Right ventricle myocardium superior (tissue), 1 donor: ENCODE data around the gene CTSH. TPM values are rescaled to one million over a fixed set of nuclear protein-coding genes. Genes with fewer than 3 reads are reported as not detected.

Source experiments
- ATAC-seq: fragments of 200-7000 bp; cut with Tn5 transposase; one replicate; pipeline ENCODE4 v1.9.1; 2020; ENCODE audit warnings: mild to moderate bottlenecking; ENCODE audit not compliant: poor library complexity
- DNase-seq: peaks from one replicate; pipeline ENCODE4 v3.0.0-alpha.2; 2020
- intact Hi-C: fragments of 100-400 bp; cut with DNase I; formaldehyde crosslinking; loops from one replicate; pipeline ENCODE4 v1.11.2; 2022
- total RNA-seq: library from RNA; stranded (reverse); fragmentation: NEBNext Ultra II Directional; extraction: Animal tissue kit (Norgen Biotek cat#: 25700); gene quantifications from one replicate; pipeline ENCODE4 v1.2.1, GENCODE V29; 2021
- donor health status: DM: no; HTN: yes; CAD: no; lungs with severe emphysema.

Gene CTSH
- total RNA-seq, 1 donor from 2014 or later = 68.4 TPM

DNA sequence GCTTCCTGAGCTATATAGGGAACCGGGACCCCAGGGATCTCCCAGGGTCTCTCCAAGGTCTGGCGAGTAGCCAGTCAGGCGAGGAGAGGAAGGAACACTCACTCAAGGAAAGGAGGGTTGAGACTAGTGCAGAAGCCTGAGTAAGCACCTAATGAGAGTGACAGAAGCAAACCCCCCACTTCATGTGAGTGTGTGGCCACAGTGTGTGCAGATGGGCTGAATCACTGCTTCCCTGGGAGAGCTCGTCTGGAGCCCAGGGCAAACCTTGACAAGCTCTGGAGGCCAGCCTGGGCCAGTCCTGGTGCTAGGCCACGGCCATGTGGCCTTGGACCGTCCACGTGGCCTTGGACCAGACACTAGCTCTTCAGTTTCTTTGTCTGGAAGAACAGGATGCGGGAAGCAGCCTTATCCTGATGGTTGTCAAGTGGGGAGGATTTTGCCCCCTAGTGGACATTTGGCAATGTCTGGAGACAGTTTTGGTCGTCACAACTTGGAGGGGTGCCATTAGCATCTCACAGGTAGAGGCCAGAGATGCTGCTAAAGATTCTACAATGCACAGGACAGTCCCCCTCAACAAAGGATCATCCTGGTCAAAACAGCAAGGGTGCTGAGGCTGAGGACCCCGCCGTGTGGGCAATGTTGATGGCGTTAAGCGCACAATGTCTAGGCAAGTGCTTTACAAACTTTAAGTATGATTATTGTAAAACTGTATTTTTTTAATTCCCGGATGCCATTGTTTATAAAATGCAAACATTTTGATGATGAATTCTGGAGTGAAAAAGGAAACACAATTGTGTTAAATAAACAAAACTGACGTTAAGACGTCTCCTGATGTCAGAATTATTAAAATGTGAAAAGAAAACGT is 34.8 kb upstream of the CTSH start:
- DNase-seq = no peak
- ATAC-seq = peak; percentile 60
- intact Hi-C loops = loop anchor here (10.0 kb wide), 1 partner anchor 65 kb away; no protein-coding TSS in a partner anchor

DNA sequence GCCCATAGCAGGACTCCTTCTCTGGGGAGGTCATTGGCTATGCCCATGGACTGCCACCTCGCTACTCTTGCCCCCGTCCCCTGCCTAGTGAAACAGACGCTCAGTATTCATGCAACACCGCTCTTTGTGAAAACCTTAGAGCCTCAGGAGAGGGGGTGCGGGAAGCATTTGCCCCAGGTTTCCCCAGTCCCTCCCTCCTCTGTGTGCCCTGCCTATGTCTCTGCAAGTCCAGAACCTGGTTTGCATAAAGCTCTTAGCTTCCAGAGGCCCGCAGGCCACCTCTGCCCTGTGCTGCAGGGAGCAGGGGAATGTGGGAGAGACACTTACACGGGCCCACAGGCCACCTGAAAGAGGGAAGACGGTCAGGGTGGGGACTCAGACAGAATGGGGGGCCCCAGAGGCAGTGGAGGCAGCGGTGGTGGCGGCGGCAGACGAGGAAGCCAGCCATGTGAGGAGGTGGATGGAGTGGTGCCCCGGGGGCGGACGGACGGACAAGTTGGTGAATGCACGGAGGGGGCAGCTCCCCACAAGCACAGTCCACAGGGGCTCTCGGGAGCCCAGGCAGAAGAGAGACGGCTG is 33.8 kb upstream of the CTSH start:
- intact Hi-C loops = loop anchor here (10.0 kb wide), 1 partner anchor 64 kb away; no protein-coding TSS in a partner anchor
- DNase-seq (no peak), ATAC-seq (no peak)

GRCh38 chr15:78977591-78978347 is 32.9 kb upstream of the CTSH start:
- ATAC-seq (no peak), DNase-seq (no peak)
- intact Hi-C loops = loop anchor here (10.0 kb wide), 1 partner anchor 63 kb away; no protein-coding TSS in a partner anchor

DNA sequence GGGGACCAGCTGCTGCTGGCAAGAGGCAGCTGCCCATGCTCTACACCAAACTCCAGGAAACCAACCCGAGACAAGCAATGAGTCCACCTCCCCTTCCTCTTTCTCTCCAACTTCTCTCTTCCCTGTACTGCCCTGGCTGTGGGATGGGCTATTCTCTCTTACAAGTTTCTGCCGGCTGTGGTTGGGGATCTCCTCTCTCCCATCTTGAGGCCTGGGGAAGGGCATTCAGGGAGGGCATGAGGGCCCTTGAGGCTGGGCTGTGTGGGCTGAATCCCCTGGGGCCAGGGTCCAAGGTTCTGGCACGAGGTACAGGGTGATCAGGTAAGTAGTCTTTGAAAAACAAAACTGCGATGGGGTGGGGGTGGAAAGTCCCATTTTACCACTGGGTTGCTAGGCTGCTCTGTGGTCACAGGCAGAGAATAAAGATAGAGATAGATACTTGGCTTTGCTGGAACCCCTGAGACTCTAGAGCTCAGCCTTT is 32.3 kb upstream of the CTSH start:
- intact Hi-C loops = loop anchor here (10.0 kb wide), 1 partner anchor 62 kb away; no protein-coding TSS in a partner anchor
- DNase-seq = no peak
- peak; percentile 51 for ATAC-seq

GRCh38 chr15:78976691-78977090 is 31.8 kb upstream of the CTSH start:
- ATAC-seq (no peak), DNase-seq (no peak)
- intact Hi-C loops = loop anchor here (10.0 kb wide), 1 partner anchor 62 kb away; no protein-coding TSS in a partner anchor

DNA sequence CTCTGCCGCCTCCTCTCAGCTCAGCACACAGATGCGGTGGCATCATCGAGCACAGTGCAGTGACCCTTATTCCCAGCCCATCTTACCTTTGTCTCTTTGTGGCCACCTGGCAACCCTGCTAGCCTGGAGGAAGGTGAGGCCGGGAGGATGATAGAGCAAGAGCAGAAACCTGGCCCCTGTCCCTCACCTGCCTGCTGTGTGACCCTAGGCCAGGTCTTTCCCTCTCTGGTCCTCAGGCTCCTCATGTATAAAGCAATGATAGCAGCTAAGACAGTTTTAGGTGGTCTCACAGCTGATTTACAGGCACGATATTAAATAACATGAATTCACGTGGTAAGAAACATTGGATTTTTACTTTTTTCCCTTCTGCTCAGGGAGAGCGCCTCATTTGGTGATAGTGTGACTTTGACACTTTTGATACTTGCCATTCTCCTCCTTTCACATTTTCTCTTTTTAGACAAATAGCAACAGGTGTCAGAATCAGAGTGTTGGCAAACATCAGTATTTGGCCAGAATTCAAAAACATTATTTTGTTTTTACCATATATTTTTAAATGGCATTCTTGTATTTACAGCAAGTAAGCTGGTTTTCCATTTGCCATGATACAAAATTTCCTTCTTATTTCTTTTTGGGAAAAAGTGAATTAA is 29.5 kb upstream of the CTSH start:
- no peak for ATAC-seq
- DNase-seq = no peak
- intact Hi-C loops = loop anchor here (10.0 kb wide), 1 partner anchor 60 kb away; no protein-coding TSS in a partner anchor

- ATAC-seq (no peak), DNase-seq (no peak)
- intact Hi-C loops = loop anchor here (10.0 kb wide), 1 partner anchor 55 kb away; no protein-coding TSS in a partner anchor
Measured at GRCh38 chr15:78969687-78970349, 25.0 kb upstream of the CTSH start.

DNA sequence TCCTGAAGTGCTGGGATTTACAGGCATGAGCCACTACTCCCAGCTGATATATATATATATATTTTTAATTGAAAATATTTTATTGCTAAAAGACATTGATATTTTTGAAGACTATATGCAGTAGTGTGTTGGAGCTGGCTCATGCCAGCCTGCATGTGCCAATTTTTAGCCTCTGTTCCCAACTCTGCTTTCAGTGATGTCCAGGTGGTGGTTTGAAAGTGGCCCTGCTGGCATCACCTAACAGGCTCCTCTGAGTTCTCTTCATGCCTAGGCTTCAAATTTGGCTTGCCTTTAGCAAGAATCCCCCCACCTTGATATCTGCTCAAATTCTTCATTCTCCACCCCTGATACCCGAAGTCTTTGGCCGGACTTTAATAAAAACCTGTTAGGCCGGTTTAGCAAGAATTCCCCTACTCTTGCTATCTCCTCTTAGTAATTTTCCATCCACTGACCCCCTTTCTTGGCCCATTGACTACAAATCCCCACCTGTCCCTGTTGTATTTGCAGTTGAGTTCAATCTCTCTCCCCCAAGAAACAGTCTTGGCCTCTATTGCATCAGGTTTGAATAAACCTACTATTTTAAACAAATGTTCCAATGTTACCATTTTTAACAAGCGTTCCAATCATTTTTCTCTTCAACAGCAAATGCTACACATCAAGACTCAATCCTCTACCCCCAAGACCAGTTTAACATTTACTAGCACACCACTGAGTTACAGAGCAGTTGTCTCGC is 23.9 kb upstream of the CTSH start:
- ATAC-seq = no peak
- intact Hi-C loops = no loop called here

GRCh38 chr15:78968114-78968513 is 23.3 kb upstream of the CTSH start:
- intact Hi-C loops = no loop called here
- ATAC-seq = no peak

More for the DNA sequence above, 23.9 kb upstream of the CTSH start:
- DNase-seq = no peak

DNA sequence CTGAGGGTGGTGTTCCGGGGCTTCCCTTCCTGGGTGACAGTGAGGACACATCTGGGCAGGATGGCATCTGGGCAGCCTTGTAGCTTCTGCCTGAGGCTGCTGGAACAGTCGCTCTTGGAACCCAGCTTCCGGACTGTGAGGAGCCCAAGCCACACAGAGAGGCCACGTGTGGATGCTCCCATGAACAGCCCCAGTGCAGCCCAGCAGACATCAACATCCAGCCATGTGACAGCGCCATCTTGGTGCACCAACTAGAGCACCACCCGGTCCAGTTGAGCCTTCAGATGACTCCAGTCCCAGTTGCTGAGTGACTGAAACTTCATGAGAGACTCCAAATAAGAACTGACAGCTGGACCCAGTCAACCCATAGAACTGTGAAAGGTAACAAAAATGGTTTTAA is 15.5 kb upstream of the CTSH start:
- intact Hi-C loops = no loop called here
- DNase-seq (no peak), ATAC-seq (no peak)

More at GRCh38 chr15:78968114-78968513, 23.3 kb upstream of the CTSH start:
- no peak for DNase-seq

GRCh38 chr15:78959360-78959759 is 14.5 kb upstream of the CTSH start:
- no peak for DNase-seq
- intact Hi-C loops = no loop called here
- no peak for ATAC-seq

DNA sequence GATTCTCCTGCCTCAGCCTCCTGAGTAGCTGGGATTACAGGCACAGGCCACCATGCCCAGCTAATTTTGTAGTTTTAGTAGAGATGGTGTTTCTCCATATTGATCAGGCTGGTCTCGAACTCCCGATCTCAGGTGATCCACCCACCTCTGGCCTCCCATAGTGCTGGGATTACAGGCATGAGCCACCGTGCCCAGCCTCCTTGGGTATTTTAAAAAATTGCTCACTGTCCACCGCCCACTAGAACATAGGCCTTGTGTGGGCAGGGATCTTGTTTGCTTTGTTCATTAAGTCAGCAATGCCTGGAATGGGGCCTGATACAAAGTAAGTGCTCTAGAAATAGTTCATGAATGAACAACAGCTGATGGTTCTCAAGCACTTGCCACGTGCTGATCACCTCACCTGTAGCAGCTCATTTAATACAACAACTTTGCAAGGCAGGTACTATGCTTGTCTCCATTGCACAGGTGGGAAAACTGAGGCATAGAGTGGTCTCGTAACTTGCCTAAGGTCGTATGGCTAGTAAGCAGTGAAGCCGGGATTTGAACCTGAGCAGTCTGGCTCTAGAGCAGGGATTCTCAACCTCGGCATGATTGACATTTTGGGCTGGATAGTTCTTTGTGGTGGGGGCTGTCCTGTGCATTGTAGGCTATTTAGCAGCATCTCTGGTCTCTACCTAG is 12.7 kb upstream of the CTSH start:
- DNase-seq (no peak), ATAC-seq (no peak)
- intact Hi-C loops = no loop called here

- DNase-seq (no peak), ATAC-seq (no peak)
- intact Hi-C loops = no loop called here
Measured at GRCh38 chr15:78956937-78957336, 12.1 kb upstream of the CTSH start.

DNA sequence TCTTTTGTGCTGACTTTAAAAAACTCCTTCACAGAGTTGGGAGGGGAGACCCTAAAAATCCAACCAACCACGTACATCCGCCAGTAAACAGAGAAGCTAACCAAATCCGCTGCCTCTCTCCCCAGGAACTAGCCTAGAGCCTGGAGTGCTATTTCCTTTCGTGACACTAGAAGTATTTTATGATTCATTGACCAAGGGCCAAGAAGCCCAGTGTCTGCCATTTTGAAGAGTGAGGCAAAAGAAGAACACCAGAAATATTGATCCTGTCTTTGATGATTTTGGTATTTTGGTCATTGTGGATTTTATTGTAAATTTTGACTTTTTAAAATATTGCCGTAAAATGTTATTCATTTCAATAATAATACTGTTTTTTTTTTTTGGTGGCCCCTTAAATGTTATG is 10.5 kb upstream of the CTSH start:
- intact Hi-C loops = no loop called here
- no peak for ATAC-seq

GRCh38 chr15:78951841-78952238 is 7.0 kb upstream of the CTSH start:
- ATAC-seq (peak; percentile 50), DNase-seq (no peak)
- intact Hi-C loops = no loop called here

More for the DNA sequence above, 10.5 kb upstream of the CTSH start:
- no peak for DNase-seq

- no peak for DNase-seq
- ATAC-seq = peak; percentile 57
- intact Hi-C loops = no loop called here
Measured at GRCh38 chr15:78950902-78951840, 6.3 kb upstream of the CTSH start.
